SK-N-SH (cell line): Measurements from ENCODE around the gene SAP30L. TPM values are rescaled to one million over a fixed set of nuclear protein-coding genes. Genes with fewer than 3 reads are reported as not detected.

Experiments
- CTCF ChIA-PET: fragments of 300-600, 350-600 bp; formaldehyde crosslinking; extraction: SDS; loops from one replicate; lab custom pipeline; 2021; lab: Yijun Ruan, JAX
- POLR2A ChIA-PET: fragments of 350-600 bp; sonication (Branson Sonifier 250); formaldehyde crosslinking; extraction: SDS; loops from one replicate; lab custom pipeline; 2020; ENCODE audit warnings: antibody characterized with exemption, inconsistent platforms; lab: Yijun Ruan, JAX
- DNase-seq: peaks from one replicate; pipeline ENCODE4 v3.0.0; 2012
- H2AFZ ChIP-seq: fragments of 200-600 bp; sonication (generic); 2 replicates; pipeline ENCODE4 v1.8.1; 2016; ENCODE audit warnings: antibody characterized with exemption, mild to moderate bottlenecking, low read depth
- H3F3A ChIP-seq: fragments of 200-600 bp; sonication (generic); replicated peaks from 2 replicates; pipeline ENCODE3; 2016; ENCODE audit warnings: antibody characterized with exemption, mild to moderate bottlenecking; ENCODE audit not compliant: insufficient read depth
- H3K27ac ChIP-seq, 2 experiments: fragments of 200-500 bp in 1 of 2; fragments of 200-600 bp in 1 of 2; sonication (Bioruptor generic) in 1 of 2; sonication (generic), shearing (Covaris generic) in 1 of 2; 2 replicates each; pipeline versions ENCODE4 v1.5.1 to v1.6.1; 2014 to 2016; ENCODE audit warnings: low read depth in 2 of 2, inconsistent platforms in 1 of 2, low read length in 1 of 2, mild to moderate bottlenecking in 1 of 2, mixed read lengths in 1 of 2
- H3K27me3 ChIP-seq: fragments of 200-600 bp; sonication (generic), shearing (Covaris generic); 2 replicates; pipeline ENCODE4 v1.6.1; 2016; ENCODE audit warnings: mixed run types; ENCODE audit not compliant: insufficient read depth
- H3K36me3 ChIP-seq, 2 experiments: fragments of 200-500 bp in 1 of 2; fragments of 200-600 bp in 1 of 2; sonication (Bioruptor generic) in 1 of 2; sonication (generic) in 1 of 2; replicated peaks in 1 of 2; 2 replicates each; pipeline versions ENCODE3 to v1.5.1; 2014 to 2016; ENCODE audit warnings: low read length in 1 of 2, mild to moderate bottlenecking in 1 of 2; ENCODE audit not compliant: insufficient read depth in 2 of 2, control insufficient read depth in 1 of 2
- H3K4me1 ChIP-seq, 2 experiments: fragments of 200-500 bp in 1 of 2; fragments of 200-600 bp in 1 of 2; sonication (Bioruptor generic) in 1 of 2; sonication (generic), shearing (Covaris generic) in 1 of 2; 2 replicates each; pipeline versions ENCODE4 v1.5.1 to v1.6.1; 2014 to 2016; ENCODE audit warnings: low read depth in 1 of 2, low read length in 1 of 2, mixed run types in 1 of 2; ENCODE audit not compliant: insufficient read depth in 2 of 2, control insufficient read depth in 1 of 2
- H3K4me2 ChIP-seq: fragments of 200-600 bp; sonication (generic), shearing (Covaris generic); 2 replicates; pipeline ENCODE4 v1.6.1; 2017; ENCODE audit warnings: mixed run types
- H3K4me3 ChIP-seq, 2 experiments: fragments of 200-500 bp in 1 of 2; fragments of 200-600 bp in 1 of 2; sonication (Bioruptor generic) in 1 of 2; sonication (generic), shearing (Covaris generic) in 1 of 2; 2 replicates each; pipeline versions ENCODE4 v1.5.1 to v1.8.1; 2014 to 2016; ENCODE audit warnings: low read depth in 2 of 2, inconsistent platforms in 1 of 2, low read length in 1 of 2, mild to moderate bottlenecking in 1 of 2, mixed read lengths in 1 of 2, moderate library complexity in 1 of 2
- H3K79me2 ChIP-seq: fragments of 200-600 bp; sonication (generic); 2 replicates; pipeline ENCODE4 v1.8.1; 2017; ENCODE audit warnings: mild to moderate bottlenecking; ENCODE audit not compliant: insufficient read depth
- H3K9ac ChIP-seq: fragments of 200-600 bp; sonication (generic); 2 replicates; pipeline ENCODE4 v1.6.1; 2017; ENCODE audit warnings: mixed run types
- H3K9me2 ChIP-seq: fragments of 200-600 bp; sonication (generic); 2 replicates; pipeline ENCODE4 v1.6.1; 2017; ENCODE audit warnings: mixed run types
- H3K9me3 ChIP-seq: fragments of 200-600 bp; sonication (generic); 2 replicates; pipeline ENCODE4 v1.6.1; 2017; ENCODE audit warnings: mixed run types, mild to moderate bottlenecking, moderate library complexity
- H4K20me1 ChIP-seq: fragments of 200-600 bp; sonication (generic); 2 replicates; pipeline ENCODE4 v1.6.1; 2017; ENCODE audit warnings: mild to moderate bottlenecking, mixed run types; ENCODE audit not compliant: insufficient read depth
- CTCF ChIP-seq: fragments of 200-600 bp; sonication (generic); IDR thresholded peaks from 2 replicates; pipeline ENCODE4 v1.6.1; 2017; ENCODE audit warnings: antibody characterized with exemption, mild to moderate bottlenecking, moderate library complexity
- ELF1 ChIP-seq: IDR thresholded peaks from 2 replicates; pipeline ENCODE4 v1.4.0; 2012
- FOSL2 ChIP-seq: IDR thresholded peaks from 2 replicates; pipeline ENCODE4 v1.4.0; 2012; ENCODE audit warnings: low read depth, mild to moderate bottlenecking, moderate library complexity, borderline replicate concordance
- GABPA ChIP-seq: IDR thresholded peaks from 2 replicates; pipeline ENCODE4 v1.4.0; 2012; ENCODE audit warnings: low read depth, mild to moderate bottlenecking
- IRF3 ChIP-seq: fragments of 150-350 bp; IDR thresholded peaks from 2 replicates; pipeline ENCODE4 v1.6.1; 2016; ENCODE audit warnings: mild to moderate bottlenecking, low read depth, low read length
- POLR2AphosphoS5 ChIP-seq: IDR thresholded peaks from 2 replicates; pipeline ENCODE4 v1.6.1; 2012; ENCODE audit warnings: low read depth, low read length
- REST ChIP-seq: IDR thresholded peaks from 2 replicates; pipeline ENCODE4 v1.6.1; 2012; ENCODE audit warnings: mild to moderate bottlenecking, low read depth, low read length, moderate library complexity
- TAF1 ChIP-seq: IDR thresholded peaks from 2 replicates; pipeline ENCODE4 v1.6.1; 2012; ENCODE audit warnings: low read depth, mild to moderate bottlenecking, low read length, moderate library complexity, borderline replicate concordance
- TEAD4 ChIP-seq: IDR thresholded peaks from 2 replicates; pipeline ENCODE4 v1.4.0; 2012; ENCODE audit warnings: mild to moderate bottlenecking, borderline replicate concordance; ENCODE audit not compliant: insufficient read depth
- USF1 ChIP-seq: IDR thresholded peaks from 2 replicates; pipeline ENCODE4 v1.4.0; 2012; ENCODE audit warnings: low read depth, borderline replicate concordance
- USF2 ChIP-seq: fragments of 150-350 bp; IDR thresholded peaks from 2 replicates; pipeline ENCODE4 v1.6.1; 2017; ENCODE audit warnings: antibody characterized with exemption, low read length, low read depth, borderline replicate concordance
- WGBS: methylation state at CpG from one replicate; pipeline ENCODE4 v1.1.6; 2017; ENCODE audit warnings: low lambda C conversion rate; 5-methylcytosine and 5-hydroxymethylcytosine counted together
- polyA plus RNA-seq, 3 experiments: library from polyadenylated mRNA; depleted of rRNA; stranded (reverse); fragments of >200 nt; gene quantifications; 2 replicates each; pipeline ENCODE4 v1.2.3, GENCODE V29; 2012

Gene SAP30L
- polyA plus RNA-seq, 1 of the 3 experiments (the other 2 are of a cell fraction) = 26.6 TPM

GRCh38 chr5:154484393-154485095, 38.7 kb downstream of the SAP30L start (continued):
- no peak for TF ChIP-seq CTCF
- TF ChIP-seq TAF1 = no peak

- H3K4me1 ChIP-seq = peaks cover 0 to 64% of the 10 kb centered on the region in 2 experiments; a peak in 2 of 4 replicates
- H2AFZ ChIP-seq = no peak overlapping the region
- peak overlapping the region in 1 of 2 experiments; percentile 100; a peak in 3 of 4 replicates for H3K27ac ChIP-seq
- CTCF ChIA-PET = interaction anchor here (1.0 to 6.6 kb wide), 9 partner anchors 10 to 124 kb away, joined by 3 to 93 read pairs (median 11); no protein-coding TSS in a partner anchor
- no peaks in the 10 kb centered on the region for H3K79me2 ChIP-seq
- H3K36me3 ChIP-seq = no peaks in the 10 kb centered on the region
- no peak overlapping the region for H3K4me3 ChIP-seq
- no peaks in the 10 kb centered on the region for H4K20me1 ChIP-seq
- POLR2A ChIA-PET = interaction anchor here (1.2 to 4.9 kb wide), 5 partner anchors 9 to 40 kb away, joined by 3 to 87 read pairs (median 29); no protein-coding TSS in a partner anchor
- WGBS = 37% methylated on average over 2 of the region's 2 CpGs
- TF ChIP-seq IRF3 (no peak), TEAD4 (no peak), GABPA (no peak), POLR2AphosphoS5 (no peak), ELF1 (no peak), CTCF (no peak), USF2 (no peak), USF1 (no peak), REST (no peak), FOSL2 (no peak)
- H3K9me2 ChIP-seq = no peaks in the 10 kb centered on the region
- no peaks in the 10 kb centered on the region for H3K9me3 ChIP-seq
- H3K9ac ChIP-seq = no peak overlapping the region
- H3F3A ChIP-seq = no peaks in the 10 kb centered on the region
- H3K27me3 ChIP-seq = peaks cover 74% of the 10 kb centered on the region
- no peak for DNase-seq
- no peak overlapping the region for H3K4me2 ChIP-seq
These were observed 39.3 kb downstream of the SAP30L start for GRCh38 chr5:154485096-154485491.
